Measurements from ENCODE around the gene SERPINI1. TPM values are rescaled to one million over a fixed set of nuclear protein-coding genes. Genes with fewer than 3 reads are reported as not detected.

The SERPINI1 gene
- total RNA-seq, 4 donors from 2014 or later: 0.79 to 1.5 TPM; not detected in 2

DNA sequence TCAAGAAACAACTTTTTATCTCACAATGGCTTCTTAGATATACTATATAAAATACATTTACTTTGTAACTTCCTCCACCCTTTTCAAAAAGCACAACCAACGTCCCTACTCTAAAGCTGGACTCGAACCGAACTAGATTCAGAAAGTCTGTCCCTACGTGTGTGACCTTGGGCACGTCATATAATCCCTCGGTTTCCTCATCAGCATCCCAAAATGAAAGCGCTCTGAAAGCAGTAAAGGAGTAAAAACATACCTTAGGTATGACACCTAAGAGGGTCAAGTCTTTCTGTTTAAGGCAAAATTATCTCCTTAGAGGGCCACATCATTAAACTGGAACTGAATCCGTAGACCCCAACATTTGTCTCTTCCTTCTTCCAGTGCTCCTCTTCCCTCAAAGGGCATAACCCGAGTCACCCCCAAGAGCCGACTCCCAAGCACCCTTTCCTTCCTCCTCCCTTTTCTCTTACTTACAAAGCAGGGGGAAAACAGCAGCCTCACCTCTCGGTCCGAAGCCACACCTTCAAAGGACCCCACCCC, 1.5 kb upstream of the SERPINI1 start:
- TF ChIP-seq EP300 (IDR thresholded peaks at IDR 0.05; ENCODE audit: low read depth): no peak
- no peak for TF ChIP-seq POLR2A (IDR thresholded peaks at IDR 0.05)
- TF ChIP-seq, protein P1, sequence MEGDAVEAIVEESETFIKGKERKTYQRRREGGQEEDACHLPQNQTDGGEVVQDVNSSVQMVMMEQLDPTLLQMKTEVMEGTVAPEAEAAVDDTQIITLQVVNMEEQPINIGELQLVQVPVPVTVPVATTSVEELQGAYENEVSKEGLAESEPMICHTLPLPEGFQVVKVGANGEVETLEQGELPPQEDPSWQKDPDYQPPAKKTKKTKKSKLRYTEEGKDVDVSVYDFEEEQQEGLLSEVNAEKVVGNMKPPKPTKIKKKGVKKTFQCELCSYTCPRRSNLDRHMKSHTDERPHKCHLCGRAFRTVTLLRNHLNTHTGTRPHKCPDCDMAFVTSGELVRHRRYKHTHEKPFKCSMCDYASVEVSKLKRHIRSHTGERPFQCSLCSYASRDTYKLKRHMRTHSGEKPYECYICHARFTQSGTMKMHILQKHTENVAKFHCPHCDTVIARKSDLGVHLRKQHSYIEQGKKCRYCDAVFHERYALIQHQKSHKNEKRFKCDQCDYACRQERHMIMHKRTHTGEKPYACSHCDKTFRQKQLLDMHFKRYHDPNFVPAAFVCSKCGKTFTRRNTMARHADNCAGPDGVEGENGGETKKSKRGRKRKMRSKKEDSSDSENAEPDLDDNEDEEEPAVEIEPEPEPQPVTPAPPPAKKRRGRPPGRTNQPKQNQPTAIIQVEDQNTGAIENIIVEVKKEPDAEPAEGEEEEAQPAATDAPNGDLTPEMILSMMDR (IDR thresholded peaks at IDR 0.05): no peak
- no peak for TF ChIP-seq POLR2AphosphoS5 (IDR thresholded peaks at IDR 0.05)
- Histone ChIP-seq H3K9me3 (no peaks in the 10 kb centered on the region), H3K4me1 (peaks cover 6 to 40% (median 20%) of the 10 kb centered on the region in 4 donors), H3K27ac (peak overlapping the region; percentile 94 to 97 (median 95)), H3K36me3 (no peaks in the 10 kb centered on the region), H3K4me3 (peak overlapping the region; percentile 60 to 85 (median 80)), H3K27me3 (no peaks in the 10 kb centered on the region)
- no peak for DNase-seq
- in situ Hi-C loops (cut with MboI; ENCODE audit: low pct_ligation_motif_present in 1 of 4, low pct_unique_long_range_greater_than_20kb in 1 of 4, low sequenced_read_pairs in 3 of 4): no loop called here
- 0% methylated on average over 3 to 12 of the region's 12 CpGs for WGBS, 2 donors (ENCODE audit: low coverage in 1 of 2)
- intact Hi-C loops (cut with DNase I; ENCODE audit: low total_unique reads): no loop called here

DNA sequence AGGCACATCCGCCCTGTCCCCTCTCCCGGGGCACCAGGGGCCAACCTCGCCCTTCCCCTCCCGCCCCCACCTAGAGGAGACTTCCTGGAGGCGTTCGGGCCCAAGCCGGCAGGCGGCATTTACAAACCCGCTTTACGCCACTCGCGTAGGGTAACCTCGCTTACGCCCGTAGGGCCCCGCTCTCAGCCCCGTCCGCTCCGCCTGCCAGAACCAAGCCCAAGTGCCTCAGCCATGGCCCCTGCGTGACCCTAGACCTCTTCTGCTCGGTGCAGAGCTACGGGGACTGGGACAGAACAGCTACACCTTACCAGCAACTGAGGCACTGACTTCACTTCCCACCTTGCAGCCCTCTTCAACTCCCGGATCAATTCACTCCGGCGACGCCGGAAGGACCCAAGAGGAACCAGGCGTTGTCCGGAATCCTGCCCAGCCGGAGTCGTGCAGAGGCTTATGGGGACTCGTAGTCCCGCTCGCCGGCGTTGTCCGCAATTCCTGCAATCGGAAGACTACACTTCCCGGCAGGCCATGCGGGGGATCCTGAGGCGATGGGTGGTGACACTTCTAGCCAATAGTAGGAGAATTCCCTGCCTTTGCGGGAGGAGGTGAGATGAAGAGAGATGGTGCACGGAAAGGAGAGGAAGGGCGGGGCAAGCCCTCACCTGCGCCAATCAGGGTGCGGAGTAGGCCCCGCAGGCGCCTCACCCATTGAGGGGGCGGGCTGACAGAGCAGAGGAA, 856 bp upstream of the SERPINI1 start, which contains the start of gene PDCD10:
Gene PDCD10 (minus strand): TSS at position 395 of the 735 bp plus-strand sequence. CDS start 14,735 bp downstream, outside the sequence.
- in situ Hi-C loops (cut with MboI; ENCODE audit: low pct_ligation_motif_present in 1 of 4, low pct_unique_long_range_greater_than_20kb in 1 of 4, low sequenced_read_pairs in 3 of 4): no loop called here
- WGBS, 2 donors (ENCODE audit: low coverage in 1 of 2): 2% methylated on average over 44 of the region's 49 CpGs; no CpG with 5 or more reads in 1 of the 2 donors
- intact Hi-C loops (cut with DNase I; ENCODE audit: low total_unique reads): no loop called here
- no peaks in the 10 kb centered on the region for H3K27me3 ChIP-seq
- peak within 1 kb of the TSS; percentile 94 to 97 (median 95) for H3K27ac ChIP-seq
- H3K4me3 ChIP-seq: peak within 1 kb of the TSS; percentile 73 to 85 (median 80)
- no peak for TF ChIP-seq EP300 (IDR thresholded peaks at IDR 0.05; ENCODE audit: low read depth)
- TF ChIP-seq, protein P1 (IDR thresholded peaks at IDR 0.05): peak in 2 of 5 experiments; percentile 23 to 61
- TF ChIP-seq POLR2A (IDR thresholded peaks at IDR 0.05): peak; percentile 65
- TF ChIP-seq POLR2AphosphoS5 (IDR thresholded peaks at IDR 0.05): peak; percentile 69 to 82 (median 80)
- no peaks in the 10 kb centered on the region for H3K9me3 ChIP-seq
- no peaks in the 10 kb centered on the region for H3K36me3 ChIP-seq
- DNase-seq: peak; percentile 99
- H3K4me1 ChIP-seq: peaks cover 6 to 35% (median 20%) of the 10 kb centered on the region in 4 donors

DNA sequence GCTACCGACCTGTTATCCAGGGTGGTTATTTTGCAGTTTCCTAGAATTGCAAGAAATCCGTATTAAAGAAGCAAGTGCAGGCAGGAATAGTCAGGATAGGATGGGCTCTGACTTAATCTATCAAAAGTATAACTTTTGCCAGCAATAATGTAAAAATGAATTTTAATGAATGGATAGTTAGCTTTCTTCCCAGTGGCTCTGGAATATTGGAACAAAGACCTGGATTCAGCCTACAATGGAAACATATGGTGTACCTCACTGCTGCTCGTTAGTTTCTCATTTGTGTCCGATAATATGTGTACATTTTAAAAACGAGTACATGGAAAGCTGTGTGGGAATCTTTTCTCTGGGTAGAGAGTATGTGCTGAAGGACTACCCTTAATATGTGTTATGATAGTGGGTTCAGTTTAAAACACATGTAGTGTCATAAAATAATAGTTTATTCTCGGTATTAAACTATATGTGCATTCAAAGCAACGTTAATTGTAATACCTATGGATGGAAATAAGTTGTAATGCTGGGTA, 805 bp downstream of the SERPINI1 start:
- Histone ChIP-seq H3K36me3 (no peaks in the 10 kb centered on the region), H3K27me3 (no peaks in the 10 kb centered on the region), H3K27ac (peak overlapping the region; percentile 94 to 97 (median 95)), H3K4me1 (peaks cover 6 to 34% (median 17%) of the 10 kb centered on the region in 4 donors), H3K4me3 (peak overlapping the region in 3 of 4 donors; percentile 79 to 85 (median 82)), H3K9me3 (no peaks in the 10 kb centered on the region)
- intact Hi-C loops (cut with DNase I; ENCODE audit: low total_unique reads): no loop called here
- in situ Hi-C loops (cut with MboI; ENCODE audit: low pct_ligation_motif_present in 1 of 4, low pct_unique_long_range_greater_than_20kb in 1 of 4, low sequenced_read_pairs in 3 of 4): no loop called here
- 17 to 21% methylated on average over 7 of the region's 7 CpGs for WGBS, 2 donors (ENCODE audit: low coverage in 1 of 2)
- TF ChIP-seq, protein P1 (IDR thresholded peaks at IDR 0.05): no peak
- TF ChIP-seq EP300 (IDR thresholded peaks at IDR 0.05; ENCODE audit: low read depth) (no peak), POLR2A (IDR thresholded peaks at IDR 0.05) (no peak), POLR2AphosphoS5 (IDR thresholded peaks at IDR 0.05) (no peak)
- DNase-seq: no peak

DNA sequence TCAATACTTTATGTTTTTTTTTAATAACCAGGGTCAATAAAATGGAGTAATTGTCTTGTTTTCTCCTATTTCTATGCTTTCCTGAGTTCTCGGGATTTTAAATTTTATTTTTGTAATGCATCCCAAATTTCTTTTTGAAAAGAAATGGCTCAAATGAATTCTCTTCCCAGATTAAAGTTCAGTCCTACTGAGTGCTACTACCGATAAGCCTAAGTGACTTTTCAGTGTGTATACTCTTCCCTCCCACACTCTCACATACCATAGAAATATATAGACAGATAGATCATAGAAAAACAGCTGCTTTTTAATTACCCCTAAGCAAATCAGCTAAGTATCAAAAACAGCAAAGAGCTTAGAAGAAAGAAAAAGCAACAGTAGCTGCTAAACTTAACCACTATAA, 1.5 kb downstream of the SERPINI1 start:
- 83 to 87% methylated on average over 2 of the region's 2 CpGs for WGBS, 2 donors (ENCODE audit: low coverage in 1 of 2)
- Histone ChIP-seq H3K4me3 (no peak overlapping the region), H3K27me3 (no peaks in the 10 kb centered on the region), H3K4me1 (peaks cover 6 to 33% (median 17%) of the 10 kb centered on the region in 4 donors), H3K9me3 (no peaks in the 10 kb centered on the region), H3K36me3 (no peaks in the 10 kb centered on the region), H3K27ac (no peak overlapping the region)
- intact Hi-C loops (cut with DNase I; ENCODE audit: low total_unique reads) (no loop called here), in situ Hi-C loops (cut with MboI; ENCODE audit: low pct_ligation_motif_present in 1 of 4, low pct_unique_long_range_greater_than_20kb in 1 of 4, low sequenced_read_pairs in 3 of 4) (no loop called here)
- no peak for DNase-seq
- TF ChIP-seq, protein P1 (IDR thresholded peaks at IDR 0.05): no peak
- no peak for TF ChIP-seq EP300 (IDR thresholded peaks at IDR 0.05; ENCODE audit: low read depth)
- TF ChIP-seq POLR2A (IDR thresholded peaks at IDR 0.05): no peak
- no peak for TF ChIP-seq POLR2AphosphoS5 (IDR thresholded peaks at IDR 0.05)
